ENCODE measurements around the gene COL15A1.

- TF ChIP-seq CTCF (IDR thresholded peaks at IDR 0.05 in 8 of 11, conservative IDR thresholded peaks at IDR 0.05 in 3 of 11), result no peak
- TF ChIP-seq POLR2AphosphoS5 (IDR thresholded peaks at IDR 0.05), result no peak
- no peak for TF ChIP-seq POLR2A (IDR thresholded peaks at IDR 0.05)
Measured at GRCh38 chr9:99018653-99019052, 74.9 kb downstream of the COL15A1 start.

Measured in spleen (tissue), 7 donors.